Testis (tissue), 2 donors: ENCODE measurements around the gene CPAMD8.

Experiments used
- POLR2A ChIP-seq: fragments of 450-650 bp; IDR thresholded peaks from one replicate; pipeline ENCODE4 v1.6.1; 2017; ENCODE audit warnings: antibody characterized with exemption, mild to moderate bottlenecking, moderate library complexity
- TF ChIP-seq, protein P1 (sequence below), 3 experiments: fragments of 450-650 bp in 2 of 3; fragments of 200-600 bp in 1 of 3; sonication (generic) in 1 of 3; IDR thresholded peaks; one replicate each; pipeline ENCODE4 v1.5.1; 2016 to 2019; ENCODE audit warnings: antibody characterized with exemption in 3 of 3, mild to moderate bottlenecking in 2 of 3, moderate library complexity in 1 of 3

DNA sequence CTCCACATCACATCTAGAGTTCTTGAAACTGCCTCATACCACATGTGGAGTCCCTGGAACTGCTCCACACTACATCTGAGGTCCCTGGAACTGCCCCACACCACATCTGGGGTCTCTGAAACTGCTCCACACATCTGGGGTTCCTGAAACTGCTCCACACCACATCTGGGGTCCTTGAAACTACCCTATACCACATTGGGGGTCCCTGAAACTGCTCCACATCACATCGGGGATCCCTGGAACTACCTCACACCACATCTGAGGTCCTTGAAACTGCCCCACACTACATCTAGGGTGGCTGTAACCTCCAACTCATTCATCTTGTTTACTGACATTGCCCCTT, 104.0 kb downstream of the CPAMD8 start:
- TF ChIP-seq, protein P1, sequence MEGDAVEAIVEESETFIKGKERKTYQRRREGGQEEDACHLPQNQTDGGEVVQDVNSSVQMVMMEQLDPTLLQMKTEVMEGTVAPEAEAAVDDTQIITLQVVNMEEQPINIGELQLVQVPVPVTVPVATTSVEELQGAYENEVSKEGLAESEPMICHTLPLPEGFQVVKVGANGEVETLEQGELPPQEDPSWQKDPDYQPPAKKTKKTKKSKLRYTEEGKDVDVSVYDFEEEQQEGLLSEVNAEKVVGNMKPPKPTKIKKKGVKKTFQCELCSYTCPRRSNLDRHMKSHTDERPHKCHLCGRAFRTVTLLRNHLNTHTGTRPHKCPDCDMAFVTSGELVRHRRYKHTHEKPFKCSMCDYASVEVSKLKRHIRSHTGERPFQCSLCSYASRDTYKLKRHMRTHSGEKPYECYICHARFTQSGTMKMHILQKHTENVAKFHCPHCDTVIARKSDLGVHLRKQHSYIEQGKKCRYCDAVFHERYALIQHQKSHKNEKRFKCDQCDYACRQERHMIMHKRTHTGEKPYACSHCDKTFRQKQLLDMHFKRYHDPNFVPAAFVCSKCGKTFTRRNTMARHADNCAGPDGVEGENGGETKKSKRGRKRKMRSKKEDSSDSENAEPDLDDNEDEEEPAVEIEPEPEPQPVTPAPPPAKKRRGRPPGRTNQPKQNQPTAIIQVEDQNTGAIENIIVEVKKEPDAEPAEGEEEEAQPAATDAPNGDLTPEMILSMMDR (IDR thresholded peaks at IDR 0.05) = no peak
- TF ChIP-seq POLR2A = no peak
